Bronchial epithelial cell (primary cell): Measurements from ENCODE around the gene RAD23A. TPM values are rescaled to one million over a fixed set of nuclear protein-coding genes. Genes with fewer than 3 reads are reported as not detected.
"Not testable (repeated sequence)": the region's sequence is repeated elsewhere in the genome, so short reads cannot be mapped to it uniquely, and the experiment has no call there.

Source experiments
- DNase-seq: peaks from one replicate; pipeline ENCODE4 v3.0.0-alpha.2; 2010; ENCODE audit warnings: low read depth
- FAIRE-seq: peaks from 2 replicates; lab custom pipeline; 2011; peaks lifted over from hg19 to GRCh38; lab: Jason Lieb, UNC
- H3K27me3 ChIP-seq: 2 replicates; pipeline ENCODE4 v1.5.1; 2011; ENCODE audit warnings: low read length; ENCODE audit not compliant: control insufficient read depth, insufficient read depth
- H3K36me3 ChIP-seq: 2 replicates; pipeline ENCODE4 v1.5.1; 2011; ENCODE audit warnings: low read length; ENCODE audit not compliant: control insufficient read depth, insufficient read depth
- H3K4me3 ChIP-seq: 2 replicates; pipeline ENCODE4 v1.5.1; 2011; ENCODE audit warnings: mild to moderate bottlenecking, low read depth, low read length, control low read depth
- total RNA-seq: library from RNA; depleted of rRNA; stranded (reverse); fragments of >200 nt; gene quantifications from 2 replicates; pipeline ENCODE4 v1.2.1, GENCODE V29; 2014
- TF ChIP-seq, protein P1 (sequence below): IDR thresholded peaks from 2 replicates; pipeline ENCODE4 v1.5.1; 2011; ENCODE audit warnings: mild to moderate bottlenecking, moderate library complexity, low read length, control low read depth, inconsistent platforms; ENCODE audit not compliant: insufficient read depth, severe bottlenecking

Gene RAD23A
- total RNA-seq, 1 donor from 2014 or later, result 91.1 TPM

DNA sequence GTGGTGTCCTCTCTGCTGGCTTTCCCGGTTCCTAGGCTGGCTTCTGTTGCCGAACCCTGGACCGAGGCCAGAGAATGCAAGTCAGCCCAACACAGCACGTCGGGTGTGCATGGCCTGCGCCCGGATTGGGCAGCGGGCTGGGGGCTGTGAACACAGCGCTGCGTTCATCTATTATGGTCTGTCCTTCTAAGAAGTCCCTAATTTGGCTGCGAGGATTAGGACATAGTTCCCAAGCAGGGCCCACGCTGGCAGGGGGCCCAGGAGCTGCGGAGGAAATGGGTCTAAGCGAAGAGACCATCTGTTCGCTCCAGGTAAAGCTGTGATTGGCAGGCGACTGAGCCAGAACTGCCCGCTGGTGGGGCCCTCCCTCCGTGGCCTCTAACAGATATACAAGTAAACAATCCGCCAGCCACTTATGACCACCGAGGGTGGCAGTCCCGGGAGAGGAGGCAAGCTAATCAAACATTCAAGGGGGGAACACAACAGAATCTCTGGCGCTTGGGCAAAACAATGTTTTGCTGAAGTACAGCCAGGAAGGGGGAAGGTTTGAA is 32.6 kb upstream of the RAD23A start:
- H3K36me3 ChIP-seq, result no peaks in the 10 kb centered on the region
- H3K27me3 ChIP-seq, result no peaks in the 10 kb centered on the region
- no peak overlapping the region for H3K4me3 ChIP-seq
- TF ChIP-seq, protein P1, sequence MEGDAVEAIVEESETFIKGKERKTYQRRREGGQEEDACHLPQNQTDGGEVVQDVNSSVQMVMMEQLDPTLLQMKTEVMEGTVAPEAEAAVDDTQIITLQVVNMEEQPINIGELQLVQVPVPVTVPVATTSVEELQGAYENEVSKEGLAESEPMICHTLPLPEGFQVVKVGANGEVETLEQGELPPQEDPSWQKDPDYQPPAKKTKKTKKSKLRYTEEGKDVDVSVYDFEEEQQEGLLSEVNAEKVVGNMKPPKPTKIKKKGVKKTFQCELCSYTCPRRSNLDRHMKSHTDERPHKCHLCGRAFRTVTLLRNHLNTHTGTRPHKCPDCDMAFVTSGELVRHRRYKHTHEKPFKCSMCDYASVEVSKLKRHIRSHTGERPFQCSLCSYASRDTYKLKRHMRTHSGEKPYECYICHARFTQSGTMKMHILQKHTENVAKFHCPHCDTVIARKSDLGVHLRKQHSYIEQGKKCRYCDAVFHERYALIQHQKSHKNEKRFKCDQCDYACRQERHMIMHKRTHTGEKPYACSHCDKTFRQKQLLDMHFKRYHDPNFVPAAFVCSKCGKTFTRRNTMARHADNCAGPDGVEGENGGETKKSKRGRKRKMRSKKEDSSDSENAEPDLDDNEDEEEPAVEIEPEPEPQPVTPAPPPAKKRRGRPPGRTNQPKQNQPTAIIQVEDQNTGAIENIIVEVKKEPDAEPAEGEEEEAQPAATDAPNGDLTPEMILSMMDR, result no peak
- DNase-seq (no peak), FAIRE-seq (no peak)

DNA sequence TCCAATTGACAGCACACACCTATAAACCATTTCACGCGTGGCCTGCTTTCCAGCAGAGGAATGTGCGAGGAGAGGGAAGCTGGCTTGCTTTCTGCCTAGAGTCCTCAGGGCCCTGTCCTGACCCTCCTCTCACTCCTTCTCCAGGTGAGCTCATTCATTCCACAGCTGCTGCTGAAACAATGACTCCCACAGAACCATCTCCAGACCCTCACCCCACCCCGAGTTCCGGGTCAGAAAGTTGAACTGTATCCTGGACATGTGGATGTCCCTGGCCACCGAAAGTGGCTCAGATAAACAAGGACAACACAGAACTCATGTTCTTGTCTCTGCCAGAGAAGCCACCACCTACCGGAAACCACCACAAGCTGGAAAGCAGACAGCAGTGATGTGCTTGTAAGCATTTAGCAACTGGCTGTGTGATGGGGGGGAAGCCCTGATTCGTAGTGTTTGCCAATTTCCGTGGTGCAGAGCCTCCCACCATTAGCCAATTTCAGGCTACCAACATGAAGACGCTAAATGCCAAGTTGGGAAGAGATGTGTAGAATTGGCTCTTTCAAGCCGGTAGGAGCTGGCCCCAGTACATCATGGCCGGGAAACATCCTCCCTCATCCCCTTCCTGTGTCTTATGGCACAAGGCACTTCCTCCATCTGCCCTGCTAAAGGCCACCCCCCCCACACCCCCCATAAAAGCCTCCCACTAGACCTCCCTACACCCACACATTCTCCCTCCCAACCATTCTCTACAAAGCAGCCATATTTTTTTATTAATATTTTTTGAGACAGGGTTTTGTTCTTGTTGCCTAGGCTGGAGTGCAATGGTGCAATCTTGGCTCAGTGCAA is 31.6 kb upstream of the RAD23A start:
- no peak for FAIRE-seq
- Histone ChIP-seq H3K27me3 (no peaks in the 10 kb centered on the region), H3K4me3 (no peak overlapping the region), H3K36me3 (no peaks in the 10 kb centered on the region)
- TF ChIP-seq, protein P1, result no peak
- no peak for DNase-seq

DNA sequence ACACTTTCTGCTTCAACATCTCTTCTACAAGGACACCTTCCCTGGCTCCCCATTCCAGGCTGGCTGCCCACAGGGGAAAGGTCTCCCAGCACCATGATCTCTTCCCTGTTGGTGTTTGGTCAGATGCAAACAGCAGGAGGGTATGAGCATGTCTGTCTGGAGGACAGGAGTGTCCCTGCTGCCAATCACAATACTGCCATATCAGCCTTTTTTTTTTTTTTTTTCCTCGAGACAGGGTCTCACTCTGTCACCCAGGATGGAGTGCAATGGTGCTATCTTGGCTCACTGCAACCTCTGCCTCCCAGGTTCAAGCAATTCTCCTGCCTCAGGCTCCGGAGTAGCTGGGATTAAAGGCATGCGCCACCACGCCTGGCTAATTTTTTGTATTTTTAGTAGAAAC is 29.8 kb upstream of the RAD23A start:
- not testable (repeated sequence) for DNase-seq, H3K4me3 ChIP-seq, FAIRE-seq, H3K27me3 ChIP-seq, H3K36me3 ChIP-seq

DNA sequence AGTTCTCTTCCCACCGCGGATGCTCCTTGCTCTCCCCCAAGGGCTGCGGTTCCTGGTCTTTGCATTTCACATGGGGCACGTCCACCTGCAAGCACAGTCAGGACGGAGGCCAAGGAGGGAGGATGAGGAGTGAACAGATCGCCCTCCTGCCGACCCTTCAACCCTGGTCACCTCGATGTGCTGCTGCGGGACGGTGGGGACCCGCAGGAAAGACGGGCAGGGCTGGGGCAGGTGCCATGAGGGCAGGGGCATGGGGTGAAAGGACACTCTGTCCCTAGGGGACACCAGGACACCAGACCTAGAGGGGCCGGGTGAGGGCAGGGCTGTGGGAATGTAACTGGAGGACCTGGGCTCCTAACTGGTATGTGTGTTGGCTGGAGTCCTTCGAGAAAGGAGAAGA is 27.4 kb upstream of the RAD23A start:
- FAIRE-seq, result no peak

DNA sequence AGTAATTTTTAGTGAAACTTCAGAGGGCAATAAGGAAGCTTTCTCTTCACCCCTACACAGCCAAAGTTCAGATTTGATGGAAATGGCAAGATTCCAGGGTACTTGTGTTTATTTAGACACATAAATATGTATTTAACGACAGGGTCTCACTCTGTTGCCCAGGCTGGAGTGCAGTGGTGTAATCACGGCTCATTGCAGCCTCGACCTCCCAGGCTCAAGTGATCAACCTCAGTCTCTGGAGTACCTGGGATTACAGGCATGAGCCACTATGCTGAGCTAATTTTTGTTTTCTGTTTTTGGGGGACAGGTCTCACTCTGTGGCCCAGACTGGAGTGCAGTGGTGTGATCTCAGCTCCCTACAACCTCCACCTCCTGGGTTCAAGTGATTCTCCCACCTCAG is 24.6 kb upstream of the RAD23A start:
- DNase-seq (no peak), FAIRE-seq (no peak)
- no peaks in the 10 kb centered on the region for H3K27me3 ChIP-seq
- peaks cover 18% of the 10 kb centered on the region for H3K36me3 ChIP-seq
- H3K4me3 ChIP-seq, result no peak overlapping the region
- TF ChIP-seq, protein P1, result no peak

More for the DNA sequence above, 27.4 kb upstream of the RAD23A start:
- no peak for DNase-seq
- Histone ChIP-seq H3K27me3 (no peaks in the 10 kb centered on the region), H3K36me3 (peaks cover 5% of the 10 kb centered on the region), H3K4me3 (no peak overlapping the region)
- TF ChIP-seq, protein P1, result no peak

DNA sequence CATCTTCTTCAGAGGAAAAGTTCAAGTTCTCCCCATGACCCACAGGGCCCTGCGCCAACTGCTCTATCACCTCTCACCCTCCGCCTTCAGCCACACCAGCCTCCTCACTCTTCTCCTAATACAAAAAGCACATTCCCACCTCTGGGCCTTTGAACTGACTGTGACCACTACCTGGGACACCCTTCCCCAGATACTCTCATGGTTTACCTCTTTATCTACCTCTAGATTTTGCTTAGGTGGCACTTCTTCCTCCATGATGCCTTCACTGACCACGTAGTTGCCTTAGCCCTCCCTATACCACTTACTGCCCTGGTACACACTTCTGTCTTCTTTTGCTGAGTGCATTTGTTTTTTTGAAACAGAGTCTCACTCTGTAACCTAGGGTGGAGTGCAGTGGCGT is 22.7 kb upstream of the RAD23A start:
- H3K36me3 ChIP-seq, result peaks cover 27% of the 10 kb centered on the region
- no peaks in the 10 kb centered on the region for H3K27me3 ChIP-seq
- TF ChIP-seq, protein P1, result no peak
- DNase-seq (no peak), FAIRE-seq (no peak)
- H3K4me3 ChIP-seq, result no peak overlapping the region
